ENCODE data around the gene TTC3. TPM values are rescaled to one million over a fixed set of nuclear protein-coding genes. Genes with fewer than 3 reads are reported as not detected.
"Not testable (repeated sequence)": the region's sequence is repeated elsewhere in the genome, so short reads cannot be mapped to it uniquely, and the experiment has no call there.

Gene TTC3
- total RNA-seq, 1 donor from 2014 or later, result 93.0 TPM

- Histone ChIP-seq H3K9me3 (no peaks in the 10 kb centered on the region), H3K4me3 (no peak overlapping the region), H3K27me3 (ENCODE audit: low read depth) (no peaks in the 10 kb centered on the region), H3K27ac (no peak overlapping the region), H3K36me3 (no peaks in the 10 kb centered on the region), H3K4me1 (peaks cover 4% of the 10 kb centered on the region)
- ATAC-seq, result no peak
- DNase-seq, result no peak
- intact Hi-C loops (cut with DNase I), result no loop called here
- no peak for TF ChIP-seq CTCF (IDR thresholded peaks at IDR 0.05)
Observed at GRCh38 chr21:37214952-37215351, 141.9 kb downstream of the TTC3 start.

- no peak for DNase-seq
- intact Hi-C loops (cut with DNase I), result no loop called here
Observed at GRCh38 chr21:37219761-37220432, 146.8 kb downstream of the TTC3 start.

DNA sequence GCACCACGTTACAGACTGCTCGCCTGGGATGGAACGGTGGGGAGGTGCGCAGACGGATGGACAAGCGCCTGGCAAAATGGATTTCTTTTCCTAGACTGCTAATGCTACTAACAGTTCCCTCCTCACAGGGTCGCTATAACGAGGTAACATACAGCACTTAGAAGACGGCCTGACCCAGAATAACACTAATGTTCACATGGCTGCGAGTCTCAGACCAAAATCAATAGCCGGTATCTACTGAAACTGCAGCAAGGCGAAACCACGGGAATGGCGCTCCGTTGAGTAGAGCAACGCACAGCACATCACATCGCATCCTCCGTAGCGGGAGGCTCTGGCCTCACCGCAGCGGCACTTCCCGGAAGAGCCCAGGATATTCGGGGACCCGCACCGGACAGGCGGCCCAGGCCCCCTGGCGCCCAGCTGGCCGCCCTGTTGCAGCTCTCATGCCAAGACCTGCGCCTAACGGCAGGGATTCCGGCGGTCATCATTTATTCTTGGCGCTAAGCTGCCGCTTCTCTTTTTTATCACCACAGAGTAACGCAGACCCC, 147.5 kb downstream of the TTC3 start:
- no peak for DNase-seq
- Histone ChIP-seq H3K4me3 (peak overlapping the region; percentile 87), H3K27ac (peak overlapping the region; percentile 86), H3K4me1 (peaks cover 14% of the 10 kb centered on the region), H3K27me3 (ENCODE audit: low read depth) (no peaks in the 10 kb centered on the region), H3K9me3 (no peaks in the 10 kb centered on the region), H3K36me3 (peaks cover 21% of the 10 kb centered on the region)
- intact Hi-C loops (cut with DNase I), result no loop called here
- ATAC-seq, result peak; percentile 67 to 68
- TF ChIP-seq CTCF (IDR thresholded peaks at IDR 0.05), result peak; percentile 9

More at GRCh38 chr21:37219761-37220432, 146.8 kb downstream of the TTC3 start:
- Histone ChIP-seq H3K27ac (peak overlapping the region; percentile 86), H3K4me1 (peaks cover 14% of the 10 kb centered on the region), H3K27me3 (ENCODE audit: low read depth) (no peaks in the 10 kb centered on the region), H3K4me3 (peak overlapping the region; percentile 87), H3K36me3 (peaks cover 15% of the 10 kb centered on the region), H3K9me3 (no peaks in the 10 kb centered on the region)
- ATAC-seq, result no peak
- no peak for TF ChIP-seq CTCF (IDR thresholded peaks at IDR 0.05)

DNA sequence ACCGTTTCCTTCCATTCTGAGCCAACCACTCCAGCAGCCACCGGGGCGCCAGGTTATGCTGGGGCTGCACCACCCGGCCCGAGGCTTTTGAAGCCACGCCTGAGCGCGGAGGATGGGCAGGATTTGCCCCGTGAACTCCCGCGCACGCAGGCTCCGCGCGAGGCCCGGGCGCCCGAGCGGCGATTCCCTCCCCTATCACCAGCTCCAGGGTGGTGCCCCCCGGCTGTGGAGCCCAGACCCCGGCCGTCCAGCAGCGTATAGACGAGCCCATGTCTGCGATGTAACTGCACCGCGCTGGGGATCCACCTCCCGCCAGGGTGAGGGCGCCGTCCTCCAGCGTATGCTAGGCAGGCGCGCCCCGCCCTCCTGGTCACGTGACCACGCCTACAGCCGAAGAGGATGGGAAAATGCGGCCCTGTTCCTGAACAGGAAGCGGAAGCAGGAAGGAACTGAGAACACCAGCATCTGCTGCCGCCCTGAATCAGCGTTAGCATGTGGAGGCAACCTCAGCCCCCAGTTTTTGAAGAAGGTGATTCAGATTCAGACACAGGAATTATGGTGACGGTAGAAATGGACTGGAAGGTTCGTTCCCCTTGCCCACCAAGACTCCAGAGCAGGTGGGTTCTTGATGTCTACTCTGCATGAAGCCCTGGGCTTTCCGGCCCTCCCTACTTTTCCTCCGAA, 148.1 kb downstream of the TTC3 start:
- peak; percentile 28 for TF ChIP-seq CTCF (IDR thresholded peaks at IDR 0.05)
- peak overlapping the region; percentile 87 for H3K4me3 ChIP-seq
- DNase-seq (peak; percentile 99), ATAC-seq (peak; percentile 97 to 99)
- peaks cover 28% of the 10 kb centered on the region for H3K36me3 ChIP-seq
- no peaks in the 10 kb centered on the region for H3K27me3 ChIP-seq (ENCODE audit: low read depth)
- no peaks in the 10 kb centered on the region for H3K9me3 ChIP-seq
- H3K27ac ChIP-seq, result peak overlapping the region; percentile 86
- peaks cover 14% of the 10 kb centered on the region for H3K4me1 ChIP-seq
- intact Hi-C loops (cut with DNase I), result no loop called here

GRCh38 chr21:37222248-37222647, 149.2 kb downstream of the TTC3 start:
- H3K9me3 ChIP-seq; DNase-seq; H3K27me3 ChIP-seq (ENCODE audit: low read depth); H3K27ac ChIP-seq; intact Hi-C loops (cut with DNase I); ATAC-seq; H3K4me3 ChIP-seq: not testable (repeated sequence)
- peaks cover 39% of the 10 kb centered on the region for H3K36me3 ChIP-seq
- H3K4me1 ChIP-seq, result peaks cover 14% of the 10 kb centered on the region
